Measurements from ENCODE around the gene EPN1.

GRCh38 chr19:55697698-55698097 lies 22.7 kb downstream of the EPN1 start:
- no peak for TF ChIP-seq USF1 (IDR thresholded peaks at IDR 0.05)
- no peak for TF ChIP-seq MAX (IDR thresholded peaks at IDR 0.05)
- TF ChIP-seq TAF1 (IDR thresholded peaks at IDR 0.05; ENCODE audit: low read depth), result no peak
- TF ChIP-seq TEAD4 (IDR thresholded peaks at IDR 0.05), result no peak
- no peak for TF ChIP-seq EP300 (IDR thresholded peaks at IDR 0.05; ENCODE audit: borderline replicate concordance)

Measured in Ishikawa (cell line).